GM19238 (cell line): Measurements from ENCODE around the gene ABCC1.
"Not testable (repeated sequence)": the region's sequence is repeated elsewhere in the genome, so short reads cannot be mapped to it uniquely, and the experiment has no call there.

Experiments
- DNase-seq: peaks from one replicate; pipeline ENCODE4 v3.0.0; 2011; ENCODE audit warnings: low spot score; ENCODE audit not compliant: insufficient read length

ABCC1 gene

DNA sequence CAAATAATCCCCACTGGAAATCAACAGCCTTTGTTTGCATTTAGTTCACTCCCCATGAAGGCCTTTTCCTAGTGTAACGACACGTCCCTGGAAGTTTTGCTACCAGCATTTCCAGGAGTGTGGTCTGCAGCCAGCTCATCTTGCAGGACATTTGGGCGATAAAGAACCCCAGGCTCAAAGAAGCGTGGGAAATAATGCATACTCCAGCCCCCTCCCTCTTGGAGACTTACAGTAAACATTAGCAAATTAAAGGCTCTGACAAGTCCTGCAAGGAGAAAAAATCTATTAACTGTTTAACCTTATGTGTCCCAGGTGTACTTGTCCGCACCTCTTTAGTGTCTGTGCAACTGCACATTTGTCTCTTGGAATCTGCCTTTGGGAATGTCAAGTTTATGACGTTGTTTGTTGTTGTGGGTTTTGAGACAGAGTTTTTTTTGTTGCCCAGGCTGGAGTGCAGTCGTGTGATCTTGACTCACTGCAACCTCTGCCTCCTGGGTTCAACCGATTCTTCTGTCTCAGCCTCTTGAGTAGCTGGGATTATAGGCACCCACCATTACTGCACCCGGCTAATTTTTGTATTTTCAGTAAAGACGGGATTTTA lies 131.1 kb downstream of the ABCC1 start:
- DNase-seq = no peak

GRCh38 chr16:16081141-16081540 lies 131.7 kb downstream of the ABCC1 start:
- no peak for DNase-seq

- DNase-seq = no peak
Observed at GRCh38 chr16:16082255-16082654, 132.8 kb downstream of the ABCC1 start.

DNA sequence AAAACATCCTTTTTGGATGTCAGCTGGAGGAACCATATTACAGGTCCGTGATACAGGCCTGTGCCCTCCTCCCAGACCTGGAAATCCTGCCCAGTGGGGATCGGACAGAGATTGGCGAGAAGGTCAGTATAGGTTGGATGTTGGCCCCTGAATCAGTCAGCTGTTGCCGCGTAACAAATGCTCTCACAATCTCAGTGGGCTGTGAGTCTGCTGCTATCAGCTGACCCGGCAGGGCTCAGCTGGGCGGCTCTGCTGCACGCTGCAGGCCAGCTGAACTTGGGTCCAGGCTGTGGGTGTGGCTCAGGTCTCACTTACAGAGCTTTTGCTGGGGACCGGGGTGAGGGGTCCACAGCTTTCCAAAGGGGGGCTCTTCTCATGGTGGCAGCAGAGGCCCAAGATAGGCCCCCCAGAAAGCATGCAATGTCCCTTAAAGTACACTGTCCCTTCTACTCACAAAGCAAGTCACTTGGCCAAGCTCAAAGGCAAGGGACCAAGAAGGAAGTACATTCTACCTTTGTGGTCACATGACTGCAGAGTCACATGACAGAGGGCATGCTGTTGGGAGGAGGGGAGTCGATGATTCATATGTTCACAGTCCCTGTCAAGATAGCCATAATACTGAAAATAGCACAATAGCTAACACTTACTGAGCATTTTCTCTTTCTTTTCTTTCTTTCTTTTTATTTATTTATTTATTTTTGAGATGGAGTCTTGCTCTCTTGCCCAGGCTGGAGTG lies 134.2 kb downstream of the ABCC1 start:
- no peak for DNase-seq

DNA sequence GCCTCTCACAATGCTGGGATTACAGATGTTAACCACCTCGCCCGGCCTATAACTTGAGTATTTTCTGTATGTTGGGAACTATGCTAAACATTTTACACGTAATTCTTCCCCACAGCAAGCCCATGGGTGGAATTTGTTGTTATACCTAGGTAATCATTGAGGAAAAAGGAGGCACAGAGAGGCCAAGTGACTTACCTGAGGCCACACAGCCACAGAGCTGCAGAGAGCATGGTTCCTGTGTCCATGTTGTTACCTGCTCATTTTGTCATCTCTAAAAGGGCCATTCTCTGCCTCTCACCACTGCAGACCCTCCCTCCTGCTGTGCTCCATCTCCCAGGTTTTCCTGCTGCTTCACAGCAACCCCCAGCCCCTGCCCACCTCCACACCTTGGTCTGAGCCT lies 135.5 kb downstream of the ABCC1 start:
- no peak for DNase-seq

DNA sequence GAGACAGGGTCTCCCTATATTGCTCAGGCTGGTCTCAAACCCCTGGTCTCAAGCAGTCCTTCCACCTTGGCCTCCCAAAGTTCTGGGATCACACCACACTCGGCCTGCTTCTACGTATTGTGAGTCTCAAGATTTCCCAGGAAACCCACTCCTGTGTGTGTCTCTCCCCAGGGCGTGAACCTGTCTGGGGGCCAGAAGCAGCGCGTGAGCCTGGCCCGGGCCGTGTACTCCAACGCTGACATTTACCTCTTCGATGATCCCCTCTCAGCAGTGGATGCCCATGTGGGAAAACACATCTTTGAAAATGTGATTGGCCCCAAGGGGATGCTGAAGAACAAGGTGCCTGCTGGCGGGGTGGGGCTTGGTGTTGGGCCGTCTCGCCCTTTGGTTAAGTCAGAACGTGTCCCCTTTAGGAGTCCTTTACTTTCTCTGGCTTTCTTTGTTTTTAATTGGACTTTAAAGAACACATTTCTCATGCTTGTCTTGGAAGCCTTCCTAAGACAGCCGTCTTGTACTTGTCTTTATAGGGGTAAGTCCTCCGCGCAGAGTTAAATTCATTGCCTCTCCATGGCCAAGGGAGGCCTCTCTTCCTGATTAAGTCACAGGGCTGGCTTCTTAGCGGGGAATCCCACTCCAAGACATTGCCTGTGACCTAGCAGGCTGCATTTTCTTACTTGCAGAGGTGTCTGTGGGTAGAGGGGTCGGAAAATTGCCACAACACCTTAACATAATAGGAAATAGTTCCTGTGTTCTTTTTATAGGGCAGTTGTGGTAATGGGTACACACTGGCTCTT lies 137.4 kb downstream of the ABCC1 start:
- no peak for DNase-seq

DNA sequence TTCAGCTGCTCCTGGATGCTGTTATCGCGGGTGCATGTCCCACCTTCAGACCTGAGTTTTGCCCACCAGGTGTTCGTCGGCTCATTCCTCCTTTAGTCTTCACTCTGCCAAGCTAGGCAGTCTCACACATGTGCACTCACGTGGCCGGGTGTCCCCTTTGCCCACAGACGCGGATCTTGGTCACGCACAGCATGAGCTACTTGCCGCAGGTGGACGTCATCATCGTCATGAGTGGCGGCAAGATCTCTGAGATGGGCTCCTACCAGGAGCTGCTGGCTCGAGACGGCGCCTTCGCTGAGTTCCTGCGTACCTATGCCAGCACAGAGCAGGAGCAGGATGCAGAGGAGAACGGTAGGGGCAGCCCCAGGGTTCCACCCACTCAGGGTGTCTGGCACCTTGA lies 140.8 kb downstream of the ABCC1 start:
- DNase-seq = no peak

DNA sequence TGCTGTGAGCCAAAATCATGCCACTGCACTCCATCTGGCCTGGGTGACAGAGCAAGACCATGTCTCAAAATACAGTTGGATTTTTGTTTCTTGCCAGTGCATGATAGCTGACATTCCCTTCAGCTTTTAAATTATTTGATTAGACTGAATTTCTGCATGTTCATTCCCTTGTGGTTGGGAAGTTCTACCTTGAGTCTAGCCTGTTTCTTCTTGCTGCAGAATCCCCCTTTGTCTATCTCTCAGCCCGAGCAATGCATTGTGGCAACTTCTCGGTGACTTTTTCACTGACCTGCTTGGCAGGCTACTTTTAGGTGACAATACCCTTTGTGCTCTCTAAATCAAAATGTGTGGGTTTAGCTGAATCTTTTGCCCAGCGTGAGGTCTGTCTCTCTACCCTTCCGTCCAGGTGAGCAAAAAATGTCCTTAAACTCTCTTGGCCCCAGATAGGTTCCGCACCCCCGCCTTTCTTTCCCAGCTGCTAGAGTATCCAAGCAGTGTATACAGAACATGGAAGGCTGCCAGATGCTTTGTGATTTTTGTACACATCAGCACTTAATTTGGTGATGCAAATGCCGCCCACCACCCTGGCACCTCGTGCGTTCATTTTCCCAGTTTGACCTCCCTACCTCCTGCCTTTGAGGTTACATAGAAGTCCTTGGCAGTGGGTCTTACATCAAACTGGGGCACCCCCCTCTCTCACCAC lies 143.7 kb downstream of the ABCC1 start:
- DNase-seq = no peak

DNA sequence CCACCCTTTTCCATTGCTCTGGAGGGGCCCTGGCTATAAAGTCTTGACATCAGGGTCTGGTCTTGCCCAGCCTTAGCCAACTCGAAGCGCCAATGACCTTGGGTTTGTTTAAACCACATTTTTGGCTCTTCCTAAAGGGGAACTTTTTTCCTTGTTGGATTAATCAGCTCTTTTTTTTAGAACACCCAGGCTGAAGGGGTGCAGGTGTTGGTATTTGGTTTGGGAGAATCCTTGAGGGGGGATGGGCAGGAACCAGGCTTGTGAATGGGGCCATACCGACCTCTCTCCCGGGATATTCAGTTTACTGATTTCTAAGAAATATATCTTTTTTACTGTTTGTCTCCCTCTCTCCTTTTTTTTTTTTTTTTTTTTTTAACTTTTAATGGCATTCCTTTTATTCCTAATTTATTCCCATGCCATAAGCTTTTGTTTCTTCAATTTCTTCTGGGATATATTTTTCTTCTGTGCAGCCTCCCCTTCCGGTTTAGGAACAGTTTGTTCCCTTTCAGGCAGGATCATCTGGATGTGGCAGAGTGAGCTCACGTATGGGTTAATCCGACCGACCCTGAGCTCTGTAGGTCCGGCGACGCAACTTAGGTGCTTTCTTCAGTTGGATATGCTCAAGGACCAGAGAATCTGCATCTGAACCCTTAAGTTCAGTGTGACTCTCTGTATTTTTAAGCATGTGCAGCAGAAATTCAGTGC lies 144.4 kb downstream of the ABCC1 start:
- no peak for DNase-seq

- no peak for DNase-seq
Observed at GRCh38 chr16:16095646-16096045, 146.2 kb downstream of the ABCC1 start.

DNA sequence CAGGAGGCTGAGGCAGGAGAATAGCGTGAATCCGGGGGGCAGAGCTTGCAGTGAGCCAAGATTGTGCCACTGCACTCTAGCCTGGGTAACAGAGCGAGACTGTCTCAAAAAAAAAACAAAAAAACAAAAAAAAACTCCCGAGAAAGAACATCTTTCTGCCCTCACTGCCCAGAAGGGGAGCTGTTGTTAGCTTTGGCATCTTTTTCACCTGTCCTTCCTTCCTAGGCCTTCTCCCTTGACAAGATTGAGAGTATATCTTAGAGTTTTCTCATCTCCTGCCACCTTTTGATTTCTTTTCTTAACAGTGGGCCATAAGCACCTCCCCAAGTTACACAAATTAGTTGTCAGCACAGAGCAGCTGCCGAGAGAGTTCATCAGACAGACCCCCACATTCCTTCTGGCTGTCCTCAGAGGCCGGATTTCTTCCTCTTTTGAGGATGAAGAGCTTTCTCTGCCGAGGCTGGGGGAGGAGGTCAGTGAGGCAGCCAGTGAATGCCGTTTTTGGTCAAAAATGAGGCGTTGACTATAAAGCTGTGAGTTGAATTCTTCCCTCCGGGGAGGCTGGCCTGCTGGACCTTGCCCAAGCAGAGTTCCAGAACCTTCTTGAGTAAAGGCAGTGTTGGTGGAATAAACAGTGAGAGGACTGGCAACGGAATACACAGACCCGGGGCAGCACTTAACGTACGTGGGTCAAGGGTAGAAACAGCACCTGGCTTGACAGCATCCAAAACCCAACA lies 146.9 kb downstream of the ABCC1 start:
- DNase-seq = no peak

- no peak for DNase-seq
Observed at GRCh38 chr16:16096858-16097213, 147.4 kb downstream of the ABCC1 start.

DNA sequence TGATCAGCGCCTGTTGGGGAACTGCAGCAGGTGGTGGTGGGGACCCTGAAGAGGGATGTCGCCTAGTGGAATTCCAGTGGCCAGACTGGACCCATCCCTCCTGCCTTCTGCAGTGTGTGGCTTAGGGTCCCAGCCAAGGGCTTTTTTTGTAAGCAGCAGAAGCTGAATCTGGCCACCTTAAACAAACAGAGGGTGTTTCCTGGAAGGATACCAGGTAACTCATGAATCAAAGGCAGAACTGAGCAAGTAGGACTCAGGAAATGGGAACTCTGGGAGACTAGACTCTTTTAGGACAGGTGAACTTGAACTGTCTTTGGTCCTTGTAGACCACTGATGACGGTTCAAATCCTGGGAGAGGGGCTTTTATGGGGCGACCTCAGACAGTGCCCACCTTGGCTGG lies 149.9 kb downstream of the ABCC1 start:
- no peak for DNase-seq

DNA sequence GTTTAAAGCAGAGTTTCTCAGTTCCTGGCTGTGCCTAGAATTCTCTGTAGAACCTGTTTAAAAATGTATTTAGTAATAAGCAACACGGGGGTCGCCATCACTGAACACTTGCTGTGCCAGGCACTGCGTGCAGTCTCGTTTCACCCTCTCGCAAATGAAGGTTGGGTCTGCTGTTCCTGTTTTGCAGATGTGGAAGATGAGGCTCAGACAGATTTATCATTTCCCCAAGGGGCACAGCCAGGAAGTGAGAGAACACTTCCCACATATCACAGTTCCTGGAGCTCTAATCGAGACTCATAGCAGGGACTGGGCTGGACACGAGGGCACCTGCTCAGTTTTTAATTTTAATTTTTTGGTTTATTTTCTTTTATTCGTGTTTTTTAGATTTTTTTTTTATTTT lies 151.2 kb downstream of the ABCC1 start:
- DNase-seq = no peak

DNA sequence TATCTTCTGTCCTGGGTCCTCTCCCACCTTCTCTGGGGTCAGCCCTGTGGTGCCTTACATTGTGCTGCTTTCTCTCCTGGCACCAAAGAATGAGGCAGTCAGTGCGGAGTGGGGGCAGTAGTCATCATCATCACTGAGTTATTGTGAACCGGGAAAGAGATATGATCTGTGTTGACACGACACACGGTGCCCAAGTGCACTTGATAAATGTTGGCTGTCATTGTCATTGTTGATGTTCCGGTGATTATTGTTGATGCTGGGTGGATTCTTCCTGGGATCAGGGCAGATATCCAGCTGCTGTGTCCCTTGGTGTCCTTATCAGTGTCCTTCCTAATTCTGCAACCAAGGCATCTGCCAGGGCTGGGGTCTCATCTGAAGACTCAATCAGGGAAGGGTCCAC lies 152.2 kb downstream of the ABCC1 start:
- DNase-seq = no peak

GRCh38 chr16:16102738-16103137 lies 153.3 kb downstream of the ABCC1 start:
- DNase-seq = no peak

GRCh38 chr16:16104132-16104803 lies 154.9 kb downstream of the ABCC1 start:
- DNase-seq = not testable (repeated sequence)

DNA sequence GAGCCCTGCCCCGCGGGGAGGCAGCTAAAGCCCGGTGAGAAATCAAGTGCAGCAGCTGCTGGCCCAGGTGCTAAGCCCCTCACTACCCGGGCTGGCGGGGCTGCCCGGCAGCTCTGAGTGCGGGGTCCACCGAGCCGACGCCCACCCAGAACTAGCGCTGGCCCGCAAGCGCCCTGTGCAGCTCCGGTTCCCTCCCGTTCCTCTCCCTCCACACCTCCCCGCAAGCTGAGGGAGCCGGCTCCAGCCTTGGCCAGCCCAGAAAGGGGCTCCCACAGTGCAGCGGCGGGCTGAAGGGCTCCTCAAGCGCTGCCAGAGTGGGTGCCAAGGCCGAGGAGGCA lies 155.4 kb downstream of the ABCC1 start:
- not testable (repeated sequence) for DNase-seq

GRCh38 chr16:16105646-16106045 lies 156.2 kb downstream of the ABCC1 start:
- no peak for DNase-seq

GRCh38 chr16:16106466-16106865 lies 157.1 kb downstream of the ABCC1 start:
- no peak for DNase-seq
